Astrocyte of the hippocampus (primary cell): ENCODE data around the gene DOCK10.
A peak's percentile ranks its signal among the peaks of the same experiment; 100 is the strongest.

Experiments
- DNase-seq: peaks from one replicate; pipeline ENCODE4 v3.0.0; 2011; ENCODE audit warnings: low read depth, low spot score

The DOCK10 gene

GRCh38 chr2:224837558-224837957 lies 204.7 kb downstream of the DOCK10 start:
- peak; percentile 80 for DNase-seq

DNA sequence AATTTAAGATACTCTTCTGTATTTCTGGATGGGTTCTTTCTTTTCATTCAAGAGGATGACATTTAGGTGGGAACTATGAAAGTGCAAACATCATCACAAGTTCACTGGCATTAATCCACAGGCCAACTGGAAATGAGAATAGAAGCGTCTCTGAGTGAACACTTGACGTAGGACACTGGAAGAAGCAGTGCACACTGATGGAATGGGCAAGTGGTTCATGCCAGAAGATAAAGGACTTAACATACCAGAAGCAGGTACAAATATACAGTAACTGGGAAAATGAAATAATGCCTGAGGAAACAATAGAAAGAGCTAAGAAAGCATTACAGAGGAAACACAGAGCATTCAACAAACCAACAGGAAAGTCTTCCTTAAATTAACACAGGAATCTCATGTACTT lies 205.2 kb downstream of the DOCK10 start:
- DNase-seq: no peak

GRCh38 chr2:224836263-224836662 lies 206.0 kb downstream of the DOCK10 start:
- DNase-seq: no peak

DNA sequence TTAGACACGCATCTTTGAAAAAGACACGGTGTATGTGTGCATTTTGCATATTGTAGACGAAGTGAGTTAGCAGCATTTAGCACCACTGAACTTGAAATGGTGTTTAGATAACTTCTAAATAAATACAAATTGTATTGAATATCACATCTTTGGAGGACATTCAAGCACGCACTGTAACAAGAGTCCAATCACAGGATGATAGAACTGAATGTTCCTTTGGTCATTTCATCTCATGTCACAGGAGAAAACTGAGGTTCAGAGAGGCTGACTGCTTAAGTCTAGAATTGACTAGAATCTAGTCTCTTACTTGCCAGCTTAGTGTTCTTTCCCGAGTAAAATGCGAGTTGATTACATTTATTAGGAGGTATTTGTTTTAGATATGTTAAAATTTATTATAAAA lies 206.9 kb downstream of the DOCK10 start:
- no peak for DNase-seq

DNA sequence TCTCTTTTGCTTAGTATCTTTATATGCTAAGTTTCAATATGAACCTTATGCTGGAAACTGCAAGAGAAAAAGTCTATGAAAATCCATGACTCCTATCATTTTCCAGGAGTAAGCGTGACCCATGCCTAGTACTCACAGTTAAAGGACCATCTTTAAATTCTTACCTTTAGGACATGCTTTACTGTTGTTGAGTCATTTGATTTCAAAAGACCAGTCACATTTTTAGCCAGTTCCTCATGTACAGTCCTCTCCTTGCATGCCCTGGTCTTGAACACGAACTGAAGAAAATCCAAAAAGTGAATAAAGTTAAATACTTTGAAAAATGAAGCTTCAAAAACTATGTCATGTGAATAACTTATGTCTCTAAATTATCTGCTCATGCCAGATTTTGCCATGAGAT lies 208.3 kb downstream of the DOCK10 start:
- no peak for DNase-seq

GRCh38 chr2:224832207-224832606 lies 210.1 kb downstream of the DOCK10 start:
- DNase-seq: no peak

DNA sequence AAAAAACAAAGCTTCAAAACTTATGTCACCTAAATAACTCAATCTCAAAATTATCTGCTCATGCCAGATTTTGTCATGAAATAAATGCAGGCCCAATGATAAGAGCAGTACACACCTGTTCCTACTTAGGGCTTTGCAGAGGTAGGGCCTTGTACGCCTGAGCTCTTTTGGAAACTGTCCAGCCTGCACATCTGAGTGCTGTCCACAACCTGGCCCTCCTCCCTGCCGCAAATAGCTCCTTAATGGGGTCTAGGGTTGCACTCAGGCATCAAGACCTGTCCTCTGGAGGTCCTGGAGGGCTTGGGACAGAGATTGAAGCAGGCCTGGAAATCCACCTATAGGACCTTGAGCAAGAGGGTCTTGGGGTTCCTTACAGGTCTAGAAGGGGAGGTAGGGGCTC lies 210.7 kb downstream of the DOCK10 start:
- no peak for DNase-seq

DNA sequence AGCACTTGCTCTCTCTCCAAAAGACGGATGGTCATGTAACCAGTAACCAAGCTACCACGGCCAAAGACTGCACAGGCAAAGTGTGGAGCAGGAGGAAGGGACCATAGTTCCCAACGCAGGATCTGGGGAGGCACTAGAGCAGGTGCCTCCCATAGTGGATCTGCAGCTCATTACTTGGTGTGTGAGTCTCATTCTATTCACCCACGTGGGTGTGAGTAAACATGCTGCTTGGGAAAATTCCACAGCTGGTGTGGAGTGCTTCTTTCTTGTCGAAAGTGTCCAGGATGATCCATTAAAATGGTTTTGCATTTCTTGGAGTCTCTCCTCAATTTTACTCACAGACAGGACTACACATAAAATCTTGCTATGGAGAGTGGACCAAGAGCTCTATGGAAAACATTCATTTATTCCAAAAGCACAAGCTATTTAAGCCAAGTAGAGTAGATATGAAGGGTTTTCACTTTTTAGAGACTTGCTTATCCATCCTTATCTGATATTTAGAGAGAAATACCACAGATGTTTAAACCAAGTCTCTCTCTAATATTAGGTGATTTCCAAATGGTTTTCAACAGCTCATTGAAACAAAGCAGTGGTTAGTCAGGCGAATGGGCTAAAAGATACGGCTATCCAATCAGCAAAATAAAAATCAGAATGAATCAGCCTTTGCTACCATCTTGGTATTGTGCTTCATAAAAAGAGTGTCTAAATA lies 221.8 kb downstream of the DOCK10 start:
- no peak for DNase-seq

DNA sequence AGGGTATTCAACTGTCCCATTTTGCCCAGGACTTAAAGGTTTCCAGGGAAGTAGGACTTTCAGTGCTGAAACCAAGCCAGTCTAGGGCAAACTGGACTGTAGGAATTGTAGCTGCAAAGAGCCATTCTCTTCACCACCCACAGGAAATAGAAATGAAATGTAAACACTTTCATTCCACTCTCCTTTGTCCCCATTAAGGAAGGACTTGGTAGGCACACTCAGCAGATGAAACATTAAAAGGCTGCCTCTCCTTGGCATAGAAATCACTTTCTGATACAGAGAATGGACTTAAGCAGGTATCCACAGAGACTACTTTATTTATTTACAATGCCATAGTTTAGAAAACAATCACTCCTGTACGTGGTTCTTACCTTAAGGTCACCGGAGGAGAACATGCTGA lies 223.2 kb downstream of the DOCK10 start:
- DNase-seq: no peak

GRCh38 chr2:224817676-224818075 lies 224.6 kb downstream of the DOCK10 start:
- DNase-seq: no peak

DNA sequence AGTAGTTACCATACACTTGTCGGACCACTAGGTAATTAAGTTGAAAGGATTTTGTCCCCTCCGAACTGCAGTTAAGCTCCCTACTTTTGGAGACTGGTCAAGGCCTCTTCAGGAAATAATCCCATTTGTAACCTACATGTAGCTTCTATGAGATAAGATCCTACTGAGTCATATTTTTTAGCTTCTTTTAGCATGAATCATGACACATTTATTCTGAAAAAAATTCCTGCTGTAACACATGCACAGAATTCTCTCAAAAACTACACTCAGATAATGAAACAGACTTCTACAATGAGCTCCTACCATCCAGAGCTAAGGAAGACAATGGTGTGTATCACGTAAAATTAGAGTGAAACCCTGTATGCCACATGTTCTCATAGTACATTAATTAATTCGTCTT lies 225.5 kb downstream of the DOCK10 start:
- DNase-seq: peak; percentile 65

DNA sequence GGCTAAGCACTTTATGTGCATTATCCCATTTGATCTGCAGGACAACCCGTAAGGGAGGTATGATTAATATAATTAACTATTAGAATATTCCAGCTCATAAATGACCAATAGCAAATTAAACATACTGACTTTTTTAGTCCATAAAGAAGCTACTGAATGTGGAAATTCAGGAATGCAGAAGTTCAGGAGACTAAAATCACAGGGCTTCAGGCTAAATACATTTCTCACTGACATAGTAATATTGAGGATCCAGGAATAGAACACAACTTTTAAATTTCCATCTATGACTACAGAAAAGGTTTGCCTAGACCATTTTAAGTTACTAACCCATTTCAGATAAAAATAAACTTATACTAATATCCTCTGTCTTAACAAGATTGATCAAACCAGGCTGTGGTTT lies 228.7 kb downstream of the DOCK10 start:
- DNase-seq: no peak

GRCh38 chr2:224807153-224807964 lies 234.9 kb downstream of the DOCK10 start:
- DNase-seq: no peak

- DNase-seq: no peak
These were observed 238.3 kb downstream of the DOCK10 start for GRCh38 chr2:224803930-224804329.

- DNase-seq: peak; percentile 37
These were observed 239.9 kb downstream of the DOCK10 start for GRCh38 chr2:224802407-224802806.

GRCh38 chr2:224801360-224801759 lies 240.9 kb downstream of the DOCK10 start:
- no peak for DNase-seq

- no peak for DNase-seq
These were observed 242.6 kb downstream of the DOCK10 start for GRCh38 chr2:224799691-224800090.

- no peak for DNase-seq
These were observed 244.1 kb downstream of the DOCK10 start for GRCh38 chr2:224798180-224798579.

GRCh38 chr2:224796695-224797305 lies 245.5 kb downstream of the DOCK10 start:
- DNase-seq: no peak

DNA sequence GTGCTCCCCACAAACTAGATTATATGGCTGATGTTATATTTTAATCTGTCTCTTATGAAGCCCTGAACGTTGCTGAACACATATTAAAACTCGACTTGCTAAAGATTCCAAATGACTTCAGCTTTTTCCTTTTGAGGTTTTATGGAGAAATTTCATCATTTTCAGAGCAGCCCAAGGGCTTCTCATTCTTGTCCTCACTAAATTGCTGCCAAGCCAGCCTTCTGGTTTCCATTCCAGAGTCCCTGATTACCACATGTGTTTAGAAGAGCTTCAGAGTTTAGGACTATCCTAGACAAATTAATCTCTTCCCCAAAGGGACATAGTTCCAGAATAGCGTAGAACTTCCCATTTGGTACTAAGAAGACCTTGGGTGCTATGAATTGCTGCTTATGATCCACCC lies 248.3 kb downstream of the DOCK10 start:
- DNase-seq: no peak

DNA sequence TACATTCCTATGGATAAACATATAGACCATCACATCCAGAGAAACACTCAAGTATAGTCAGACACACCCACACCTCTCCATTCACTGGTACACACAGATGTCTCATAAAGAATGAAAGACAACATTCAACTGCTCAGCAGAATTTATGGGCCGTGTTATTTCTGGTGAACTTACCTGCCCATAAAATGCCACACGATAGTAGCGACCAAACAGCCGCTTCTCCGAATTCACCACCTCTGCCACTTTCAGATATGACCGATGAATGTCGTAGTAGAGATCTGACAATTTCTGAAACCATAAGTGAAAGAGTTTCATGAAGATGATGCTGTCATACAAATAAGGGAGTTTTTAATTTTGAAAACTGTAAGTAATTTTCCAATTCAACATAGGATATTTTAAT lies 255.4 kb downstream of the DOCK10 start:
- no peak for DNase-seq

DNA sequence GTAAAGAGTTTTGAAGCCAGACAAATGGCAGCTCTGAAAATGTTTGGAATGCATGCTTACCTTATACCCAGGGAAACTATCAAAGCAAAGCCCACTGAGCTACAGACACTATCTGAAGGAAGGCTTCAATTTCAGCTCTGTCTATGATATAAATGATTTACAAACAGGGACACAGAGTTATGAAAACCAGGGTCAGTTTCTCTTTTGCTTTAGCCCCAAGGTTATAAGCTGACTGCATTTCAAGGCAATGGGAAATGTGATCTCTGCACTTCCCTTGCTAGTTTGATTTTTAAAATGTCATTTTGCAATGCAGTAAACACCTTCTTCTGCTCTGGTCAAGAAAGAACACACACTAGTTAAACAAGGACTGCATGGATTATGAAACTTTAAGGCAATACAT lies 260.9 kb downstream of the DOCK10 start:
- DNase-seq: peak; percentile 20

- DNase-seq: no peak
These were observed 261.4 kb downstream of the DOCK10 start for GRCh38 chr2:224780823-224781222.
